K562 (cell line): ENCODE results near the gene ZNF433. TPM values are rescaled to one million over a fixed set of nuclear protein-coding genes. Genes with fewer than 3 reads are reported as not detected.
A peak's percentile ranks its signal among the peaks of the same experiment; 100 is the strongest.

ENCODE experiments used
- ATAC-seq: fragments of 200-7000 bp; cut with Tn5 transposase; 3 replicates; pipeline ENCODE4 v1.9.1; 2020; ENCODE audit warnings: moderate library complexity
- BruUV-seq: library from RNA; stranded (reverse); fragments of 400-500 nt; replicated peaks from 2 replicates; lab custom pipeline; 2021; lab: Mats Ljungman, UMichigan
- CTCF ChIA-PET: fragments of 300-600 bp; formaldehyde crosslinking; extraction: SDS; loops from one replicate; lab custom pipeline; 2021; ENCODE audit warnings: low intra/inter-chr PET ratio; lab: Yijun Ruan, JAX
- POLR2A ChIA-PET: fragments of 300-600, 350-650 bp; sonication (Branson Sonifier 250); formaldehyde crosslinking; extraction: SDS; loops from one replicate; lab custom pipeline; 2021; ENCODE audit warnings: antibody characterized with exemption, inconsistent platforms; lab: Yijun Ruan, JAX
- DNase-seq, 4 experiments: peaks; one replicate each; pipeline versions ENCODE4 v3.0.0 to v3.0.0-alpha.2; 2011 to 2018; ENCODE audit warnings: low spot score in 3 of 4, mixed read lengths in 3 of 4; ENCODE audit errors: extremely low read depth in 1 of 4
- FAIRE-seq: peaks from 2 replicates; lab custom pipeline; 2011; peaks lifted over from hg19 to GRCh38; lab: Jason Lieb, UNC
- H2AFZ ChIP-seq: 2 replicates; pipeline ENCODE4 v1.6.0; 2011; ENCODE audit warnings: low read depth, low read length, control low read depth, inconsistent platforms
- H3K27ac ChIP-seq: fragments of 200-600 bp; 3 replicates; pipeline ENCODE4 v1.8.0; 2011; ENCODE audit warnings: low read depth, mild to moderate bottlenecking, control low read depth, inconsistent platforms, low read length, moderate library complexity, mixed read lengths; ENCODE audit errors: extremely low read depth
- H3K27me3 ChIP-seq, 2 experiments: fragments of 300-600 bp in 1 of 2; 2 replicates in 1 of 2; 3 replicates in 1 of 2; pipeline versions ENCODE4 v1.6.0 to v1.8.0; 2011; ENCODE audit warnings: inconsistent platforms in 2 of 2, low read length in 2 of 2, mild to moderate bottlenecking in 1 of 2, mixed read lengths in 1 of 2, moderate library complexity in 1 of 2; ENCODE audit not compliant: control insufficient read depth in 2 of 2, insufficient read depth in 2 of 2
- H3K36me3 ChIP-seq: fragments of 300-600 bp; 3 replicates; pipeline ENCODE4 v1.8.0; 2011; ENCODE audit warnings: mild to moderate bottlenecking, low read length, inconsistent platforms; ENCODE audit not compliant: control insufficient read depth, insufficient read depth
- H3K4me1 ChIP-seq, 2 experiments: fragments of 200-600 bp in 1 of 2; replicated peaks in 1 of 2; 2 replicates in 1 of 2; 3 replicates in 1 of 2; pipeline versions ENCODE4 v1.5.1 to v1.8.0; 2011; ENCODE audit warnings: inconsistent platforms in 2 of 2, low read length in 2 of 2, mild to moderate bottlenecking in 1 of 2, mixed read lengths in 1 of 2, moderate library complexity in 1 of 2; ENCODE audit not compliant: control insufficient read depth in 2 of 2, insufficient read depth in 2 of 2
- H3K4me2 ChIP-seq: 2 replicates; pipeline ENCODE4 v1.6.1; 2011; ENCODE audit warnings: low read length, control low read depth, inconsistent platforms, mixed read lengths; ENCODE audit not compliant: insufficient read depth
- H3K4me3 ChIP-seq: fragments of 200-600 bp; sonication (generic), shearing (Covaris generic); 2 replicates; pipeline ENCODE4 v1.5.1; 2016; ENCODE audit warnings: control low read depth, inconsistent platforms
- H3K79me2 ChIP-seq: fragments of 200-600 bp; 3 replicates; pipeline ENCODE4 v1.8.0; 2011; ENCODE audit warnings: low read length, inconsistent platforms; ENCODE audit not compliant: control insufficient read depth, insufficient read depth
- H3K9ac ChIP-seq, 2 experiments: 2 replicates each; pipeline versions ENCODE4 v1.6.0 to v1.6.1; 2011; ENCODE audit warnings: low read depth in 2 of 2, low read length in 2 of 2, control low read depth in 1 of 2, inconsistent platforms in 1 of 2, mild to moderate bottlenecking in 1 of 2, mixed read lengths in 1 of 2; ENCODE audit not compliant: insufficient read depth in 1 of 2
- H3K9me1 ChIP-seq: one replicate; pipeline ENCODE4 v1.6.0; 2011; ENCODE audit warnings: inconsistent platforms, mild to moderate bottlenecking, low read length, moderate library complexity; ENCODE audit not compliant: control insufficient read depth, insufficient read depth
- H3K9me3 ChIP-seq: replicated peaks from 2 replicates; pipeline ENCODE4 v1.5.1; 2011; ENCODE audit warnings: low read depth, low read length, inconsistent platforms; ENCODE audit not compliant: control insufficient read depth, insufficient read depth
- H4K20me1 ChIP-seq: replicated peaks from 2 replicates; pipeline ENCODE4 v1.6.1; 2011; ENCODE audit warnings: low read length, inconsistent platforms, mixed read lengths; ENCODE audit not compliant: control insufficient read depth, insufficient read depth
- BMI1 ChIP-seq: fragments of 150-350 bp; IDR thresholded peaks from 2 replicates; pipeline ENCODE4 v1.6.1; 2014; ENCODE audit warnings: low read length
- CREB3 ChIP-seq: fragments of 450-650 bp; conservative IDR thresholded peaks from 2 replicates; pipeline ENCODE4 v1.6.1; 2016; ENCODE audit warnings: missing genetic modification characterization, low read depth, mild to moderate bottlenecking, missing compliant biosample characterization, moderate library complexity
- CTCF ChIP-seq, 3 experiments: IDR thresholded peaks in 2 of 3; conservative IDR thresholded peaks in 1 of 3; 2 replicates each; pipeline ENCODE4 v1.5.1; 2011 to 2012; ENCODE audit warnings: low read length in 3 of 3, mild to moderate bottlenecking in 3 of 3, control low read depth in 2 of 3, improper control_type of control experiment in 1 of 3, inconsistent platforms in 1 of 3, low read depth in 1 of 3, mixed read lengths in 1 of 3, moderate library complexity in 1 of 3; ENCODE audit not compliant: insufficient read depth in 2 of 3
- CTCFL ChIP-seq: IDR thresholded peaks from 2 replicates; pipeline ENCODE4 v1.6.1; 2011; ENCODE audit warnings: borderline replicate concordance, low read depth, mild to moderate bottlenecking, moderate library complexity, low read length; ENCODE audit not compliant: insufficient read depth, poor library complexity, severe bottlenecking
- HDGF ChIP-seq: fragments of 450-650 bp; IDR thresholded peaks from 2 replicates; pipeline ENCODE4 v1.6.1; 2016
- MBD1 ChIP-seq: fragments of 250-450 bp; sonication (Bioruptor Pico); IDR thresholded peaks from 2 replicates; pipeline ENCODE4 v1.8.0; 2022; ENCODE audit warnings: inconsistent platforms
- RAD21 ChIP-seq, 2 experiments: fragments of 250-450 bp in 1 of 2; fragments of 450-650 bp in 1 of 2; sonication (Bioruptor Pico) in 1 of 2; formaldehyde crosslinking in 1 of 2; IDR thresholded peaks in 1 of 2; conservative IDR thresholded peaks in 1 of 2; 2 replicates each; pipeline versions ENCODE4 v1.4.0 to v1.8.0; 2020 to 2022; ENCODE audit warnings: mild to moderate bottlenecking in 2 of 2, moderate library complexity in 1 of 2
- SMAD1 ChIP-seq: fragments of 150-350 bp; IDR thresholded peaks from 2 replicates; pipeline ENCODE4 v1.6.1; 2014; ENCODE audit warnings: low read length, low read depth; ENCODE audit not compliant: partially characterized antibody
- SMARCB1 ChIP-seq: IDR thresholded peaks from 2 replicates; pipeline ENCODE4 v1.6.1; 2011; ENCODE audit warnings: improper control_type of control experiment, low read depth; ENCODE audit not compliant: insufficient read length
- TCF7L2 ChIP-seq: fragments of 150-350 bp; IDR thresholded peaks from 2 replicates; pipeline ENCODE4 v1.6.1; 2016; ENCODE audit warnings: low read depth, mild to moderate bottlenecking, low read length, moderate library complexity
- YY1 ChIP-seq, 3 experiments: IDR thresholded peaks; 2 replicates each; pipeline ENCODE4 v1.6.1; 2011; ENCODE audit warnings: low read length in 2 of 3, mild to moderate bottlenecking in 2 of 3, moderate library complexity in 2 of 3, borderline replicate concordance in 1 of 3, control low read depth in 1 of 3, low read depth in 1 of 3; ENCODE audit not compliant: insufficient read depth in 3 of 3, insufficient replicate concordance in 2 of 3, control insufficient read depth in 1 of 3, insufficient read length in 1 of 3; ENCODE audit errors: extremely low read depth in 1 of 3
- ZNF445 ChIP-seq: fragments of 250-450 bp; sonication (Bioruptor Pico); IDR thresholded peaks from 2 replicates; pipeline ENCODE4 v1.4.0; 2020; ENCODE audit warnings: low read depth, mild to moderate bottlenecking, moderate library complexity
- ZNF778 ChIP-seq: fragments of 450-650 bp; formaldehyde crosslinking; IDR thresholded peaks from 2 replicates; pipeline ENCODE4 v1.4.0; 2020; ENCODE audit warnings: mild to moderate bottlenecking, moderate library complexity
- WGBS: fragments of 100-300 bp; shearing (Covaris generic); methylation state at CpG from one replicate; pipeline ENCODE4 v1.1.6; 2016; ENCODE audit warnings: low coverage, mixed read lengths; ENCODE audit not compliant: insufficient coverage; ENCODE audit errors: missing lambda C conversion rate; 5-methylcytosine and 5-hydroxymethylcytosine counted together
- in situ Hi-C: fragments of 300-500 bp; cut with MboI; formaldehyde crosslinking; loops from 4 replicates; pipeline ENCODE4 v1.15.0; 2018; ENCODE audit warnings: inconsistent platforms, mixed read lengths
- intact Hi-C: fragments of 100-400 bp; cut with micrococcal nuclease; formaldehyde crosslinking; loops from 2 replicates; pipeline ENCODE4 v1.14.2; 2022
- polyA plus RNA-seq, 8 experiments: library from polyadenylated mRNA; depleted of rRNA in 4 of 8; stranded (reverse) in 5 of 8; unstranded in 3 of 8; fragments of >200 nt; fragmentation: Nextera tagmentation in 2 of 8; fragmentation: Illumina TruSeq in 1 of 8; extraction: Ambion mirVana in 2 of 8; extraction: Trizol in 1 of 8; gene quantifications; 2 replicates each; pipeline versions ENCODE4 v1.2.1 to v1.2.3, GENCODE V29; 2011 to 2014; ENCODE audit warnings: inconsistent platforms in 1 of 8, missing spikeins in 1 of 8
- total RNA-seq, 7 experiments: library from RNA; depleted of rRNA in 6 of 7; stranded (reverse); fragments of >200 nt in 6 of 7; fragmentation: Illumina TruSeq in 2 of 7; extraction: Trizol in 2 of 7; gene quantifications; 2 replicates each; pipeline versions ENCODE4 v1.2.1 to v1.2.3, GENCODE V29; 2011 to 2021; ENCODE audit warnings: low replicate concordance in 1 of 7

ZNF433 gene
- total and polyA plus RNA-seq, 9 of the 15 experiments (the other 6 are each of a cell fraction or from before 2014, with no cell fraction given), result 2.0 to 4.1 (median 2.9) TPM

GRCh38 chr19:11984986-11985385, 50.5 kb downstream of the ZNF433 start:
- no peaks in the 10 kb centered on the region for H4K20me1 ChIP-seq
- in situ Hi-C loops (no loop called here), intact Hi-C loops (loop anchor here (5.0 kb wide), 1 partner anchor 157 kb away; the partner anchor contains the start of gene ZNF20)
- H3K27me3 ChIP-seq, result no peaks in the 10 kb centered on the region
- H3K4me3 ChIP-seq, result no peak overlapping the region
- no peaks in the 10 kb centered on the region; the same call in 1 of the 2 replicates for H3K9me3 ChIP-seq
- no peak overlapping the region for H3K27ac ChIP-seq
- ChIA-PET CTCF (no interaction called here), POLR2A (no interaction called here)
- ATAC-seq (peak; percentile 56), DNase-seq (peak in 3 of 4 experiments; percentile 13 to 38 (median 16)), FAIRE-seq (no peak)
- H3K79me2 ChIP-seq, result peaks cover 3% of the 10 kb centered on the region; the same call in 1 of the 3 replicates
- H3K4me2 ChIP-seq, result no peak overlapping the region
- WGBS, result 3% methylated on average over 5 of the region's 5 CpGs
- no TSS peak for BruUV-seq
- no peak overlapping the region for H3K9ac ChIP-seq
- TF ChIP-seq SMAD1, result no peak
- TF ChIP-seq YY1 (IDR thresholded peaks at IDR 0.05; ENCODE audit: borderline replicate concordance in 1 of 3, control insufficient read depth in 1 of 3, extremely low read depth in 1 of 3, insufficient read depth in 3 of 3, insufficient read length in 1 of 3, insufficient replicate concordance in 2 of 3, low read depth in 1 of 3, low read length in 2 of 3), result no peak
- TF ChIP-seq SMARCB1, result no peak
- TF ChIP-seq ZNF778 (CRISPR knock-in tag), result no peak
- TF ChIP-seq RAD21 (CRISPR knock-in tag; conservative IDR thresholded peaks at IDR 0.05 in 1 of 2, IDR thresholded peaks at IDR 0.05 in 1 of 2), result no peak
- peak; percentile 25 for TF ChIP-seq CTCFL
- no peak for TF ChIP-seq CREB3
- TF ChIP-seq BMI1, result no peak
- no peak for TF ChIP-seq ZNF445 (CRISPR knock-in tag)
- no peak for TF ChIP-seq HDGF
- TF ChIP-seq TCF7L2, result no peak
- TF ChIP-seq MBD1 (CRISPR knock-in tag), result no peak
- peak; percentile 40 to 51 (median 41); a peak in 5 of 6 replicates for TF ChIP-seq CTCF (IDR thresholded peaks at IDR 0.05 in 2 of 3, conservative IDR thresholded peaks at IDR 0.05 in 1 of 3; ENCODE audit: insufficient read depth in 2 of 3, low read depth in 1 of 3, low read length in 3 of 3)
- no peaks in the 10 kb centered on the region for H3K9me1 ChIP-seq
- H2AFZ ChIP-seq, result no peak overlapping the region
- no peaks in the 10 kb centered on the region; the same call in 2 of the 3 replicates for H3K36me3 ChIP-seq
- peaks cover 0 to 3% of the 10 kb centered on the region in 2 experiments; a peak in 2 of 5 replicates for H3K4me1 ChIP-seq
